Mesodermal cell (in vitro differentiated cells): Measurements from ENCODE around the gene FZD1. TPM values are rescaled to one million over a fixed set of nuclear protein-coding genes. Genes with fewer than 3 reads are reported as not detected.

Experiments used
- H3K27ac ChIP-seq: 2 replicates; pipeline ENCODE4 v1.7.0; 2013; ENCODE audit warnings: mild to moderate bottlenecking, low read depth, low read length, moderate library complexity; ENCODE audit not compliant: severe bottlenecking
- H3K36me3 ChIP-seq: 2 replicates; pipeline ENCODE4 v1.7.1; 2013; ENCODE audit warnings: mild to moderate bottlenecking, low read length, moderate library complexity; ENCODE audit not compliant: control insufficient read depth, insufficient read depth
- H3K4me1 ChIP-seq: one replicate; pipeline ENCODE4 v1.7.1; 2013; ENCODE audit warnings: mild to moderate bottlenecking, low read length; ENCODE audit not compliant: insufficient read depth, control insufficient read depth, poor library complexity, severe bottlenecking
- H3K4me3 ChIP-seq: 2 replicates; pipeline ENCODE4 v1.7.0; 2013; ENCODE audit warnings: low read length, control low read depth, mild to moderate bottlenecking; ENCODE audit not compliant: insufficient read depth, poor library complexity, severe bottlenecking; ENCODE audit errors: extremely low read depth
- H3K9me3 ChIP-seq: 2 replicates; pipeline ENCODE4 v1.7.1; 2013; ENCODE audit warnings: mild to moderate bottlenecking, low read length, moderate library complexity; ENCODE audit not compliant: control insufficient read depth
- WGBS, 2 experiments: methylation state at CpG; one replicate each; pipeline ENCODE4 v1.1.5; 2013; ENCODE audit warnings: missing lambda C conversion rate in 2 of 2; ENCODE audit not compliant: insufficient coverage in 2 of 2; 5-methylcytosine and 5-hydroxymethylcytosine counted together
- polyA plus RNA-seq, 2 experiments: library from polyadenylated mRNA; stranded (reverse); fragments of 50-300 nt; gene quantifications; one replicate each; pipeline ENCODE4 v1.2.3, GENCODE V29; 2013

The FZD1 gene
- polyA plus RNA-seq (2013, experiment 1 of 2) = 7.7 TPM
- 6.0 TPM for polyA plus RNA-seq (2013, experiment 2 of 2)

DNA sequence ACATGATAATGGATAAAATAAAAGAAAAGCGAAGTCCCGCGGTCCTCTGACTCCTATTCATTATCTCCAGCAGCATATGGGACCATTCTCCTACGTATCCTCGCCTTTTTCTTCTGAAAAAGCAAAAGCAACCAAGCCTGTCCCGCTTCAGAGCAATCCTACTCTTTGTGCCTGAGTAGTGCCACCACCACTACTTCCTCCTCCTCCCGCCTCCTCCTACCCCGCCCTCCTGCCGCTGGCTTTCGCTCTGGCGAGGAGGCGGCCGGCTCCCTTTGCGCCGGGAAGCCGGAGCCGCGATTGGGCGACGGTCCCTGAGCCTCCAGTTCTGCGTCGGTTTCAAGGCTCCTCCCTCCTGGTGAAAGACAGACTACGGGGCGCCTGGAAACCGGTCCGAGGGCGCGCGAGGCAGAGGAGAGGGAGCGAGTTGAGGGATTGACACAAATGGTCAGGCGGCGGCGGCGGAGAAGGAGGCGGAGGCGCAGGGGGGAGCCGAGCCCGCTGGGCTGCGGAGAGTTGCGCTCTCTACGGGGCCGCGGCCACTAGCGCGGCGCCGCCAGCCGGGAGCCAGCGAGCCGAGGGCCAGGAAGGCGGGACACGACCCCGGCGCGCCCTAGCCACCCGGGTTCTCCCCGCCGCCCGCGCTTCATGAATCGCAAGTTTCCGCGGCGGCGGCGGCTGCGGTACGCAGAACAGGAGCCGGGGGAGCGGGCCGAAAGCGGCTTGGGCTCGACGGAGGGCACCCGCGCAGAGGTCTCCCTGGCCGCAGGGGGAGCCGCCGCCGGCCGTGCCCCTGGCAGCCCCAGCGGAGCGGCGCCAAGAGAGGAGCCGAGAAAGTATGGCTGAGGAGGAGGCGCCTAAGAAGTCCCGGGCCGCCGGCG lies at the start of gene FZD1:
Gene FZD1, plus strand, starts transcription at position 388 of the 878 bp plus-strand sequence. Its CDS starts 448 bp downstream, at position 836.
- no peaks in the 10 kb centered on the region for H3K9me3 ChIP-seq
- H3K27ac ChIP-seq = peak within 1 kb of the TSS; percentile 84
- no peaks in the 10 kb centered on the region for H3K36me3 ChIP-seq
- H3K4me1 ChIP-seq = no peaks in the 10 kb centered on the region
- WGBS, 2 experiments = 0% methylated on average over 56 to 67 of the region's 90 CpGs
- H3K4me3 ChIP-seq = peak within 1 kb of the TSS; percentile 65

DNA sequence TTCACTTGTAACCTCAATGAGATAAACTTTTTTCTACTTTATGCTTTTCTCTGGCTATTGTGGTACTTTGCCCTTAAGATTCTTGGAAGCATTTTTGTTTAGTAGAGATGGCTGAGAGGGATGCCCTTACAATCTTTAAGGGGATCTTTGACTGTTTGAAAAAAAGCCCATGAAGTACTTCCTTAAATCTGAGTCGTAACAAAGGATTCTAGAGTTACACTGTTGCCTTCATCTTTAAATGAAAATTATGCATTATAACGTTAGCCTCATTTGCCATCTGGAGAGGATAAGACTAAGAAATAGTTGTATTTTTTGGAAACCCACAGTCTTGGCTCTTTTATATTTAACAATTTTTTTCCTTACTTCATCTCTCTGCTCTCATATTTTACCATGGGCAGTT lies 37.8 kb upstream of the FZD1 start:
- WGBS, 2 experiments = 80% methylated on average over 1 of the region's 2 CpGs; no CpG with 5 or more reads in 1 of the 2 experiments
- no peak overlapping the region for H3K4me3 ChIP-seq
- peaks cover 10% of the 10 kb centered on the region for H3K4me1 ChIP-seq
- no peaks in the 10 kb centered on the region for H3K9me3 ChIP-seq
- no peak overlapping the region for H3K27ac ChIP-seq
- no peaks in the 10 kb centered on the region for H3K36me3 ChIP-seq

DNA sequence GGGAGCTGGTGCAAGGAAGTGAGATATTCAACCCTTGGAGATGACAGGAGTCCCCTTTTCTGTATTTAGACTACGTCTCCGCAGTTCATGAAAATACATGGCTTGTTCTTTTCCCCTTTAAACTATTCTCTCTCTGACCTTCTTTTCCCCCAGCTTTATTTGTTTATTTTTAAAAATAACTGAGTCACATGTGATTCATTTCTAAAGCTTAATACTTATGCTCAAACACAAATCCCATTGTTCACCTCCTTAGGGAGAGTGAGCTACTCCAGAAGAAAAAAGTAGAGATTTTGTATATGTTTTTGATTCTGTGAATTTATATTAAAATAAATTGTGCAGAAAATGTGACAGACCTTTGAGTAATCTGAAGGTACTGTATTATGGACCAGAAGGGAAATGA lies 35.9 kb upstream of the FZD1 start:
- Histone ChIP-seq H3K9me3 (no peaks in the 10 kb centered on the region), H3K27ac (no peak overlapping the region), H3K4me1 (peaks cover 10% of the 10 kb centered on the region), H3K4me3 (no peak overlapping the region), H3K36me3 (no peaks in the 10 kb centered on the region)
- 100% methylated on average over 1 of the region's 2 CpGs; no CpG with 5 or more reads in 1 of the 2 experiments for WGBS, 2 experiments

DNA sequence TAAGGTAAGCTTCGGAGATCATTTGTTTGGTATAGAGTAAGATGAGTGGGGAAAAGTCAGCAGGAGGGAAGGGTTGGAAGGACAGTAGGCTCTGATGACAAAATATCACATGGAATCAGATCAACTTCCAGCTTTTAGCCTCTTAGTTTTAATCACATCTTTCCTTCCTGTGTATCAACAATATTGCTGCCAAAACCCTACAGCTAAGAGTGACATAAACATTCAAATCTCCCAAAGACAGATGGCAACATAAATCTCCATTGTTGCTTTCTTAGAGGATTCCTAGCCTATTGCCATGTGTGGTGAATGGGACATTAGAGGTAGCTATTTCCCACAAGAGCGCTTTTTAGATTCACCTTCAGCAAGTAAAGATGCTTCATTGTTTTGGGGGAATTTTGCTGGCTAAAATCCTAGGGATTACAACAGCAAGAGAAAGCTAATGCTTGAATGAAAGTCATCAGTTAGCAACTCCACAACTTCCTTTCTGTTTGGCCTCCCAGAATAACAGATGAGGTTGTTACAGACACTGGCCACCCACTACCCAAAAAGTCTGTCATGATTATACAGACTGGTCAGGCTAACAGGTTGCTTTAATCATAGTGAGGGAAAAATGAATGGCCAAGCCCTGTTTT lies 35.2 kb upstream of the FZD1 start:
- WGBS, 2 experiments = 80 to 100% methylated on average over 1 of the region's 2 CpGs
- Histone ChIP-seq H3K9me3 (no peaks in the 10 kb centered on the region), H3K4me1 (peaks cover 10% of the 10 kb centered on the region), H3K4me3 (no peak overlapping the region), H3K27ac (no peak overlapping the region), H3K36me3 (no peaks in the 10 kb centered on the region)

DNA sequence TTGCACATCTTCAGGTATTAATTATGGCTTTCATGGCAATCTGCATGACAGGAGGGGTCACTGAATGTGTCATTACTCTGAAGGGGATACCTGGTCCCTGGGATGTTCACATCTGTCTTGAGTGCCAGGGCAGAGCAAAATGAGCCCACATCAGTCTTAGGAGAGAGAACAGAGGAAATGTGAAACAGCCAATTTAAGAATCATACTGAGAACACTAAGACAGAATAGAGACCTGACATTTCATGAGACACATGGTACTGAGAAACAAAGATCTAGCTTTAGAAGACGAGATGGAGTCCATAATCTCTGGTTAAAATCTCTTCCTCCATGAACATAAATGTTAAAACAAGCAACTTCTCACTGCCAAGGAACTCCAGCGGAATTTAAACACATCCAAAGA lies 34.1 kb upstream of the FZD1 start:
- no CpG with 5 or more reads among the region's 2 CpGs for WGBS, 2 experiments
- no peaks in the 10 kb centered on the region for H3K36me3 ChIP-seq

DNA sequence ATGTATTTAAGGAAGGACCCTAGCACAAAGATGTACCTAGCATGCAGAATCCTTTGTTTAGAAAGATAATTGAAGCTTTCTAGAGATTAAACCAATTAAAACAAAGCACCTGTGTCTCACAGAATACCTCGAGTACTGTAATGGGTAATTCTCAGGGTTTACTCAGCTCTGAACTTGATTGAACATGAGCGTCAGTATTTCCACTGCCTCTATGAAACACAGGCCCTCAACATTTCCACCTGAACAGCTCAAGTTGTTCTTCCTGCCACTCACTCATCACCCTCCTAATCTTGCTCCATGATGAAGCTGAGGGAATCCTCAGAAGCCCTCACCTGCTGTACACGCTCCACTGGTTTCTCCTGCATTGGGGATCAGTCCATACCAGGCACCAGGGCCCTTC lies 33.7 kb upstream of the FZD1 start:
- 86 to 94% methylated on average over 2 to 3 of the region's 3 CpGs for WGBS, 2 experiments
- H3K4me3 ChIP-seq = no peak overlapping the region

More for the DNA sequence above, 34.1 kb upstream of the FZD1 start:
- Histone ChIP-seq H3K4me3 (no peak overlapping the region), H3K4me1 (peaks cover 10% of the 10 kb centered on the region), H3K27ac (no peak overlapping the region), H3K9me3 (no peaks in the 10 kb centered on the region)

DNA sequence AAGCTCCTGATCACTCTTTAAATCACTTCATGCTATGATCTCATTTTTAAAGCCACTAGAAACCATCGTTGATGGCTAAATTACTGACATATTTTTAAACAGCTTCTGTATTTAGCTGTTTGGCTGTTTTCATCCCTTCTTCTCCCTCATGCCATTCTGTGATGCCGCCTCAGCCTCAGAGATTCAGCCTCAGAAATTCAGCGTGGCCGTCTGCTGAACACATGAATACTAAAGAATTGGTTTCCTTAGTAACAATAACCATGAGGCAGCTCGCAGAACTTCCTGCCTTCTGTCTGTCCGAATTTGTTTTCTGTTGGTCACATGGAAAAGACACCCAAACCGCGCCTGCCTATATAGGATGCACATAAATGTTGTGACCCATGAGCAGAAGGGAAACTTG lies 31.0 kb upstream of the FZD1 start:
- Histone ChIP-seq H3K27ac (no peak overlapping the region), H3K4me1 (no peaks in the 10 kb centered on the region), H3K9me3 (no peaks in the 10 kb centered on the region), H3K4me3 (no peak overlapping the region), H3K36me3 (no peaks in the 10 kb centered on the region)
- WGBS, 2 experiments = 83 to 84% methylated on average over 8 of the region's 8 CpGs

More for the DNA sequence above, 33.7 kb upstream of the FZD1 start:
- Histone ChIP-seq H3K4me1 (peaks cover 10% of the 10 kb centered on the region), H3K27ac (no peak overlapping the region), H3K36me3 (no peaks in the 10 kb centered on the region), H3K9me3 (no peaks in the 10 kb centered on the region)

DNA sequence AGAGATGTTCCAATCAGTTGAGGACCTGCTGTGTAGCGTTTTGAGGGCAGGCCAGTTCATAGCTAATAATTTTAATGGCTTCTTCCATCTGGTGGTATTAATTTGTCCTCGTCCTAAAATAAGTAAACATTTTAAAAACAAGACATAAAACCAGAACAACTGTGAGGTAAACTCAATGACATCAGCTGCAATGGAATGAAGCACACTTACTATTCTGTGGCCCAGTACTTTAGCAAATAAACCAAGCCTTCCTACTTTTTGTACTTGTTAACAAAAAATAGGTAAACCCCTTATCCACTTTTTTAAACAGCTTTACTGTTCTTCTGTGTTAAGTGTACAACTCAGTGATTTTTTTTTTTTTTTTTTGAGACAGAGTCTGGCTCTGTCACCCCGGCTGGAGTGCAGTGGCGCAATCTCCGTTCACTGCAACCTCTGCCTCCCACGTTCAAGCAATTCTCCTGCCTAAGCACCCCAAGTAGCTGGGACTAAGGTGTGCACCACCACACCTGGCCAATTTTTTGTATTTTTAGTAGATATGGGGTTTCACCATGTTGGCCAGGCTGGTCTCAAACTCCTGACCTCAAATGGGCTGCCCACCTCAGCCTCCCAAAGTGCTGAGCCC lies 28.9 kb upstream of the FZD1 start:
- Histone ChIP-seq H3K27ac (no peak overlapping the region), H3K4me1 (peaks cover 10% of the 10 kb centered on the region), H3K9me3 (no peaks in the 10 kb centered on the region), H3K4me3 (no peak overlapping the region), H3K36me3 (no peaks in the 10 kb centered on the region)
- WGBS, 2 experiments = 85% methylated on average over 2 of the region's 6 CpGs; no CpG with 5 or more reads in 1 of the 2 experiments

DNA sequence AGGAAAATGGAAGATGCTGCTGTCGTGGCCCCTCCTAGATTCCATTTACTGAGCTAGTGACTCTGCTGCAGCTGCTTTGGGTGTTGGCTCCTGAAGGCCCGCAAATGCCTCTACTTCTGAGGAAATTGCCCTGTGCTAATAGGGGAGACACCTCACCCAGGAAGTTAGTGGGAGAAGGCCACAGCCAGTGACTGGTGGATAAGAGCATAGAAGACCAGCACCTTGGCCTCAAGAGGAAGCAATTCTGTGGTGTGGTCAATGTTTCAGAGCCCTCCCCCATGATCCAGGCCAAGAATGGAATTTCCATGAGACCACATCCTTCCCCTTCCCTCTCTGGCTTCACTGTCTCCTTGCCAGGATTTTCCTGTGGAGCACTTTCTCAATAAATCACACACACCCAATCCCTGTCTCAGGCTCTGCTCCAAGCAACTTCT lies 25.0 kb upstream of the FZD1 start:
- Histone ChIP-seq H3K9me3 (no peaks in the 10 kb centered on the region), H3K4me1 (peaks cover 15% of the 10 kb centered on the region), H3K36me3 (no peaks in the 10 kb centered on the region), H3K4me3 (no peak overlapping the region), H3K27ac (no peak overlapping the region)
- WGBS, 2 experiments = 100% methylated on average over 2 of the region's 2 CpGs

DNA sequence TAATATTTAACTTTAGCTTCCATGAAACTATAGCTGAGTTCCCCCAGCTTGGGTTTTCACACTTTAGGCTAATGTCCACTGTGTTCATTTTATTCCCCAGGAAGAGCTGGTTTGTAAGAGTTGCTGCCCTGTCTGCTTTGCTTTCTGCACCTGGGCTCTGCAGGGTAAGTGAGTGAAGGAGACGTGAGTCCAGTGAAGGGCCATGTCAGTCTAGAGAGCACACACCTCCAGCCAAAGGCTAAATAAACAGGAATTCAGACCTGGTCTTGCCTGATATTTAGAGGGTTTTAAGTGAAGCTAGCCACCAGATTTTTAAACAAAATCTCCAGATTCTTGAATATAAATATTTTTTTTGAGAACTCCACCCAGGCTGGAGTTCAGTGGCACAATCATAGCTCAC lies 24.5 kb upstream of the FZD1 start:
- Histone ChIP-seq H3K4me1 (peaks cover 15% of the 10 kb centered on the region), H3K4me3 (no peak overlapping the region), H3K9me3 (no peaks in the 10 kb centered on the region), H3K27ac (no peak overlapping the region), H3K36me3 (no peaks in the 10 kb centered on the region)
- WGBS, 2 experiments = 100% methylated on average over 1 of the region's 1 CpG; no CpG with 5 or more reads in 1 of the 2 experiments
